Stimulated activated CD4-positive, alpha-beta T cell treated with anti-CD3 and anti-CD28 coated beads, TNF-alpha, amount 100 ng/mL, for 48 hours (primary cell): ENCODE results near the gene CGREF1.
"Not testable (repeated sequence)": the region's sequence is repeated elsewhere in the genome, so short reads cannot be mapped to it uniquely, and the experiment has no call there.

Experiments used
- DNase-seq, 3 donors: peaks; one replicate each; pipeline ENCODE4 v3.0.0-alpha.2; 2020; ENCODE audit warnings: low read depth in 3 of 3

The CGREF1 gene

GRCh38 chr2:27111392-27112078, 7.4 kb downstream of the CGREF1 start:
- not testable (repeated sequence) for DNase-seq

GRCh38 chr2:27110603-27111352, 8.2 kb downstream of the CGREF1 start:
- DNase-seq = not testable (repeated sequence)

- no peak for DNase-seq
Observed at GRCh38 chr2:27109083-27109482, 9.8 kb downstream of the CGREF1 start.

DNA sequence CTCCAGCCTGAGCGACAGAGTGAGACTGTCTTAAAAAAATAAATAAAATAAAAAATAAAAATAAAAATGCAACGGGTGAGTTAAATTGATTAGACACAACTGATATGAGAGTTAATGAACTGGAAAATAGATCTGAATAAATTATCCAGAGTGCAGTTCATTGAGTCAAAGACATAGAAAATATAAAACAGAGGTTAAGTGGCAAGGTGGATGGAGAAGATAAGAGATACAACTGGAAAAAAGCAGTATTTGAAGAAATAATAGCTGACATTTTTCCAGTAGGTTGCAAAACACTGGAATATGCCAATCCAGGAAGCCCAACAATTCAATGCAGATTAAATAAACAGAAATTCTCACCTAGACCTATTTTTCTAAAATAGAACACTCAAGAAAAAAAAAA, 10.7 kb downstream of the CGREF1 start:
- no peak for DNase-seq

DNA sequence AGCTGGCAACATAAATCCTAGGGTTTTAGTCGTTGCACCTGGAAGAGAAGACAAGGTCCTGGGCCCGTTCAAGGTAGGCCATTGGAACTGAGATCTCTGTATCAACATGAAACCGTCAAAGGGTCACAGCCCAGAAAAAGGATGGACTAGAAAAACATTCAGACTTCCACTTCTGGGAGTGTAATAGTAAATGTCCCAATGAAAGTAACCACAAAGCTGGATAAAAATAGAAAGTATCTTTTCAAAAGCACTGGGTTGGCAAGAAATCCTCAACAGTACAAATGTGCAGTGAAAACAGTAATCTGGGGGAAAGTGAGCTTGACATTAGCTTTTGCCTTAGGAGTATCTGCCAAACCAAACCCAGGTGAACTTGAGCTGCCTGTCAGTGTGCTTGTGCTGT, 12.9 kb downstream of the CGREF1 start:
- no peak for DNase-seq

DNA sequence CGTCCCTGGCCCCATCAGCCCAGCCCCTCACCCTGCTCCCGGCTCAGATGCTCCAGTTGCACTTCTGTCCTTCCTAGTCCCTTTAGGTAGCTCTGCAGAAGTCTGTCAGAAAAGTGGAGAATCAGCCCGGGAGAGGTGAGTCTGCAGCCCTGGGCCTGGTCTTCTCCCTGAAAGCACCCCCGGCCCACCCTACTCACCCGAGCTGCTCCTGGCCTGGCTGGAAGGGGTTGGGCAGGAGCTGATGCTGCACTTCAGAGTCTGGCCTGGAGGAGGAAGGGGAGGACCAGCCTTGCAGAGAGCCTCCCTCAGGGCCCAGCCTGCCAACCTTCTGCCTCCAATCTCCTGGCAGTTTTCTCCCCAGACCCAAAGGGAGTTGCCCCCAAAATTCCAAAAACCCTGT, 16.6 kb downstream of the CGREF1 start:
- no peak for DNase-seq

GRCh38 chr2:27100036-27100435, 18.9 kb downstream of the CGREF1 start:
- no peak for DNase-seq

DNA sequence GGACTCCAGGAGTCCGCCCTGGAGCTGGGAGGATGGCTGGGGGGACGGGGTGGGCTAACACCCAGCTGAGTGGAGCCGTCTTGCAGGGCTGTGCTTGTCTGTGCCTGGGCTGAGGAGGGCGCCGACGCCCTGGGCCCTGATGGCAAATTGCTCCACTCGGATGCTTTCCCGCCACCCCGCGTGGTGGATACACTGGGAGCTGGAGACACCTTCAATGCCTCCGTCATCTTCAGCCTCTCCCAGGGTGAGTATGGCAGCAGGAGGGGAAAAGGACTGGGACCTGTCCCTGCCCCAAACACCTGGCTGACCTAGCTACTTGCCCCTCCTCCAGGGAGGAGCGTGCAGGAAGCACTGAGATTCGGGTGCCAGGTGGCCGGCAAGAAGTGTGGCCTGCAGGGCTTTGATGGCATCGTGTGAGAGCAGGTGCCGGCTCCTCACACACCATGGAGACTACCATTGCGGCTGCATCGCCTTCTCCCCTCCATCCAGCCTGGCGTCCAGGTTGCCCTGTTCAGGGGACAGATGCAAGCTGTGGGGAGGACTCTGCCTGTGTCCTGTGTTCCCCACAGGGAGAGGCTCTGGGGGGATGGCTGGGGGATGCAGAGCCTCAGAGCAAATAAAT, 19.5 kb downstream of the CGREF1 start:
- DNase-seq = no peak

GRCh38 chr2:27097341-27097740, 21.6 kb downstream of the CGREF1 start:
- no peak for DNase-seq

DNA sequence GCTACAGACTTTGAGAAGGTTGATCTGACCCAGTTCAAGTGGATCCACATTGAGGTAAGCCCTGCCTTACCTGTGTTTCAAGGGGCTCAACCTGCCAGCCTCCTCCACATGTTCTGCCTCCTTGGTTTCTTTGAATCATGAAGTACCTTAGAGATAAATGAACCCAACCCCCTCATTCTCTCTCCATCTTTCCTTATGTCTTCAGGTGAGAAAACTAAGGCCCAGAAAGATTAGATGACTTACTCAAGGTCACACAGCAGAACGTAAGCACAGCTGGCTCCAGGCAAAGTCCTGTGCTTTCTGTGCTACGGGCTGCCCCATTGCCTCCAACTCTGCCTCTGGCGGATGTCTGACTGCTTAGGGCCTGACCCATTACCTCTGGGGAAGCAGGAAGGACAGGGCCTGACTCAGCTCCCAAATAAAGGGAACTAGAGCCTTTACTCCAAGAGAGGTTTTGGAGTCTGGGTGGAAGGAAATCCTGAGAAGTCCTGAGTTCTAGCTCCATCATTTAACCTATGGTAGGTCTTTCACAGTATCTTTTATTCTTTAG, 22.1 kb downstream of the CGREF1 start:
- DNase-seq = no peak

- no peak for DNase-seq
Observed at GRCh38 chr2:27095745-27096651, 22.9 kb downstream of the CGREF1 start.

DNA sequence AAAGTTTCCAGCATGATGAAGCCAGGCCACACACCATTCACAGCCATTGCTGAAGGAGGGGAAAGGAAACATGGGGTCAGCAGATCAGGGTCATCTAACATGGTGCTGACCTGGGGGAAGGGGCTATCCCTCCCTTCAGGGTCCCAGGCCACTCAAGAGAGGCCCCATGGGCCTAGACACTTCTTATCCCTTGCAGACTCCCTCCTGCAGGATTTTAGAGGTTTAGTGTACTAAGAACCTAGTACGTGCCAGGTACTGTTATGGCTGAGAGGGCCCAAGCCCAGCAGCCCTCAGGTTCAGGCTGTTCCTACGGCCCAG, 23.5 kb downstream of the CGREF1 start:
- DNase-seq = no peak

DNA sequence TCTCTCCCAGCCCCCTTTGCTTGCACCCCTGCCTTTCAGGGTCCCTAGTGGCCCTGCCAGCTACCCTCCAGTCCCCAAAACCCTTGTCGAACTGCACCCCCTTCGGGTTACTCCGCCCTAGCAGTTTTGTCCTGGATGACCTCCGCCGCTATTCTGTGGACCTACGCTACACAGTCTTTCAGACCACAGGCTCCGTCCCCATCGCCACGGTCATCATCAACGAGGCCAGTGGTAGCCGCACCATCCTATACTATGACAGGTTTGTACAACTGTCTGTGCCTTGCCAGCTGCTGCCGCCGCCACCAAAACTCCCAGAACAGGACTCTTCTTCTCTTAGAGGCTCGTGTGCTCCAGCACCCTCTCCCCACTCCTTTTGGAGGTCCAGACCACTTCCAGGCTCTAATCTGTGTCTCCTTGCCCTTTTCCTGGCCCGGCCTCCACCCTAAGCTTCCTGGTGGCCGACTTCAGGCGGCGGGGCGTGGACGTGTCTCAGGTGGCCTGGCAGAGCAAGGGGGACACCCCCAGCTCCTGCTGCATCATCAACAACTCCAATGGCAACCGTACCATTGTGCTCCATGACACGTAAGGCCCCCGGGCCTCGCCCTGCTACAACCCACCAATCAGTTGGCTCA, 24.5 kb downstream of the CGREF1 start:
- DNase-seq = no peak

GRCh38 chr2:27093430-27094352, 25.2 kb downstream of the CGREF1 start:
- no peak for DNase-seq

DNA sequence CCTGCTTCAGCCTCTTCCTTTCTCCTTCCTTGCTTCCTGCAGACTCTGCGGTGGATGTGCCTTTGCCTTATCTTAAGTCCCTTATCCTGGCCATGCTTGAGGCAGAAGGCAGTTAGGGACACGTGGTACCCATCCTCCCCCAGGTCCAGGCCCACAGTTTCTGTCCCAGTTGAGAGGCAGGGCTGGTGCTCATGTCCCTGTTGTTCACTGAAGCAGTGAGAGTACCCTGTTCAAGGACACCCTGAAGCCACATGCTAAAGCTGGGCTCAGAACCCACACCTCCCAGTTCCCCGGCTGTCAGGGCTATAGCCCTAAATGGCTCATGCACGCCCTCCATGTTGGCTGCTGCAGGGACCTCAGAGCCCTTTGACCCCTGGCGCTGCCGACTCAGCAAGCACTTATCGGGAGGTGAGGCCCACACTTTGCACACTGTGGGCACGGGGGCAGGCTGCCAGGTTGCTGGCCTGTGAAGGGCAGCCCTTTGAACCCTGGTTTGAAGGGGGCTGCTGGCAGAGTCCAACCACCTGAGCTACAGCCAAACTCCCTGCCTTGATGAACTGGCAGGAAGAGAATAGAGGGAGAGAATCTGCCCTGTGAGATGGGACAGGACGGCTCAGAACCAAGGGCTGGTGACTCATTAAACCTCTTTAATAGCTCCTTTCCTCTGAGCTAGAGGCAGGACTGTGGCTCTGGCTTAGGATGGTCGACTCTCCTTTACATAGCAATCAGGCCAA, 26.1 kb downstream of the CGREF1 start:
- no peak for DNase-seq

DNA sequence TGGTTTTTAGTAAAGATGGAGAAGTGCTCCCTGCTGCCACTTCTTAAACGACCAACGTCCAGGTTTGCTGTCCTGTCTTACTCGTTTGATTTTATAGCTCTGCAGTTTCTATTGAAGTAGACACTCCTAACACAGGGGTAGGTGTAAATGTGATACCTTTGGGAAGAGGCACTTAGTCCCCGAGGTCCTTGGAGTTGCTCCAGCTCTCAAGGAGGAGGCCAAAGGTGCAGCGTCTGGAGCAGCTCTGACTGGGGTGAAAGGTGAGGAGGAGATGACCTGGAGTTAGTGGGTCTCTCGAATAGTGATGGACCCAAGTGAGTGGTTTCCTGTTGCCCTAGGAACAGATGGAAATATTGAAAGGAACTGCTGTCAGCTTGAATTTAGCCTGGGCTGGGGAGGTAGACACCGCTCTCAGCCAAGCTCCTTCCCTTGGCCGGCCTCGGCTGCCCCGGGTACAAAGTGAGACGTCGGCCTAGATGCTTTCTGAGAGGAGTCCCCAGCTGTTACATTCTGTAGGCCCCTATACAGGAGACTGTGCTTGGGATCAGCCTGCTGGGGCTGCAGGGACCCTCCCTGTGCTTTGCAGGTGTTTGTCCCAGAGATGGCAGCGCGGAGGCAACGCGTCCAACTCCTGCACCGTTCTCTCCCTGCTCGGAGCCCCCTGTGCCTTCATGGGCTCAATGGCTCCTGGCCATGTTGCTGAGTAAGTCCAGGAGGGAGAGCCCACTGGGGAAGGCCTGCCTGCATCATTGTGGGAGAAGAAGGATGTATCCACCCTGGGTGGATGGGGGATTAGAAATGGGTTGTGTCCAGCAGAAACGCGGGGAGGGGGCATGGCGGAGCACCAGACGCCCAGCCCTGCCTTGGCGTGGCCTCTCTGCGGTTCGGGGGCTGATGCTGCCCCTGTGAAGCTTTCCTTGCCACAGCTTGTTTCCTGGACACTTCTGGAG, 26.9 kb downstream of the CGREF1 start:
- no peak for DNase-seq

GRCh38 chr2:27089111-27089954, 29.6 kb downstream of the CGREF1 start:
- DNase-seq = no peak
